Stimulated activated CD4-positive, alpha-beta T cell treated with anti-CD3 and anti-CD28 coated beads, TNF-alpha, amount 100 ng/mL, for 1 hour (primary cell): ENCODE results near the gene ICAM2.
A peak's percentile ranks its signal among the peaks of the same experiment; 100 is the strongest.

Experiments used
- DNase-seq, 3 donors: peaks; one replicate each; pipeline ENCODE4 v3.0.0-alpha.2; 2020; ENCODE audit warnings: low read depth in 3 of 3, low spot score in 1 of 3

The ICAM2 gene

DNA sequence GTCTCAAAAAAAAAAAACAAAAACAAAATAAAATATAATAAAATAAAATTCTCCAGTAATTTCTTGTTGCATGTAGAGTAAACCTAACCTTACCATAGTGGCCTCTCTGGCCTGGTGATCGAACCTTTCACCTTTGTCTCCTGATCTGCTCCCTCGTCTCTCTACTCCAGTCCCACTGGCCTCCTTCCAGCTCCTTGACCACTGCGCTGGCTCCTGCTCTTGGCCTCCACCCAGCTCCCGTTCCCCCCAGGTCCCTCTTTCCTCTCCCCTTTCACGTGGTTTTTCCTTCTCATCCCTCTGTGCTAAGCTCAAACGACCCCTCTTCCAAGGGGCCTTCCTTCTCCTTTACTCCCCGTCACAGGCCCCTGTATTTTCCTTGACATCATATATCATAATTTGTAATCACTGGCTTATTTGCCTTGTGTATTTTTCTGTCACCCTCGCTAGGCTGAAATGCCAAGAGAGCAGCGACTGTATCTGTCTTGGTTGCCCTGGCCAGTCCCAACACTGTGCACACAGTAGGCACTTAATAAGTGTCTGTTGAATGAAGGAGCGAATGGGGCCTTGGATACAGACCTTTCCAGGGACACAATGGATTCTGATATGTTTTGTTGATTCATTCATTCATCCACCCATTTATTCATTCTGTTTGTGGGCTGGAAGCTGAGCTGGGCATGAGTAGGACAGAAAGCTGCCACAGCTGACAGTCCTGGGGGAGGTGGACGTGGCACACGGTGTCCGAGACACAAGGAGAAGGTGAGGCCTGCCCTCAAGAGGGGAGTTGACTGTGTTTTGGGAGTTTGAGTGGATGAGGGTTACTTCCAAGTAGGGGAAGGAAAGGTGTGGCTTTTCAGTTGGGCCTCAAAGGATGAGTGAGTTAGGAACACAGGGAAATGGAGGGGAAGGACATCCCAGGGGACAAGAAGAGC lies 41.9 kb downstream of the ICAM2 start:
- no peak for DNase-seq

- DNase-seq, result no peak
These were observed 43.7 kb downstream of the ICAM2 start for GRCh38 chr17:63976702-63977101.

DNA sequence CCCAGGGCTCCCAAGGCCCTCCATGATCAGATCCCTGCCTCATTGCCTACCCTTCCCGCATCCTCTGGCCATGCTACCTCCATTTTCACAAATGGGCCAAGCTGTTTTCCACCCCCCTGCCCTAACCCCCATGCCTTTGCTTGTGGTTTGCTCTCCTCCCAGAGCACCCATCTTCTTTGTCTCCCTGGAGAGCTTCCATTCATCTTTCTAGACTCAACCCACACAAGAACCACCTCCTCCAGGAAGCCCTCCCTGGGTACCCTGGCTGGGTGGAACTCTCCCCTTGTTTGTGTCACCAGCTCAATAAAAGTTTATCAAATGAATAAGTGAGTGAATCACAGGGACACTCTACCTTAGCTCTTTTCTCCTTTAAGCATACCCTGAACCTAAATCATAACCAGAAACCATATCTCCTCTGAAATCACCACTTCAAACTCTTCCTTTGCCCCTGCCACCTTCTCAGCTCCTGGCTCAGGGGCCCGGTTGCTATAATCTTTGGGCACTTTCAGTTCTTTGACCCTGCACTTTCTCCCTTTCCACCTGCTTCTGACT lies 44.8 kb downstream of the ICAM2 start:
- DNase-seq, result no peak

DNA sequence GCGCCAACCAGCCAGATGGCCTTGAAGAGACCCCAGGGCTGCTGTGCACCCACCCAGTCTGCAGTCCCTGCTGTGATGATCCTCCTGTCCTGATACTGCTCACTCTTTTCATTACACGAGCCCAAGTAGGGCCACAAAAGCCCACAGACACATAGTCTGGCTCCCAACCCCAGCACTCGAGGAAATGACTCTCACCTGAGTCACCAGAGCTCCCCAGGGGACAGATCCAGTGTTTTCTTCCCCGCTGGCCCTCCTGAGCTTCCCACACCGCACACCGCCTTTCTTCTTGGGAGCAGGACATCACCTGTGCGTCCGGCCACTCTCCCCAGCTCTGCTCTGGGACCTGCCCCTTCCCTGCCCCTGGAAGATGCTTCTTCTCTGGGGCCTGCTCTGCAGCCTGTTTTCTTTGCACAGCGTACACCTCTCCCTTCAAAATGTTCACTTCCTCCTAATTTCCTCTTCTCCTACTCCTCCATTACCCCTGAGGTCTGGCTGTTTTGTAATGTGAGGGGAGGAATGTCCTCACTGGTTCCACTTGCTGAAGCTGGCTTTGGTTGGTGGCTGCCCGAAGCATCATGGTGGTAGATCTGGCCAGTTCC lies 45.7 kb downstream of the ICAM2 start:
- DNase-seq, result no peak

DNA sequence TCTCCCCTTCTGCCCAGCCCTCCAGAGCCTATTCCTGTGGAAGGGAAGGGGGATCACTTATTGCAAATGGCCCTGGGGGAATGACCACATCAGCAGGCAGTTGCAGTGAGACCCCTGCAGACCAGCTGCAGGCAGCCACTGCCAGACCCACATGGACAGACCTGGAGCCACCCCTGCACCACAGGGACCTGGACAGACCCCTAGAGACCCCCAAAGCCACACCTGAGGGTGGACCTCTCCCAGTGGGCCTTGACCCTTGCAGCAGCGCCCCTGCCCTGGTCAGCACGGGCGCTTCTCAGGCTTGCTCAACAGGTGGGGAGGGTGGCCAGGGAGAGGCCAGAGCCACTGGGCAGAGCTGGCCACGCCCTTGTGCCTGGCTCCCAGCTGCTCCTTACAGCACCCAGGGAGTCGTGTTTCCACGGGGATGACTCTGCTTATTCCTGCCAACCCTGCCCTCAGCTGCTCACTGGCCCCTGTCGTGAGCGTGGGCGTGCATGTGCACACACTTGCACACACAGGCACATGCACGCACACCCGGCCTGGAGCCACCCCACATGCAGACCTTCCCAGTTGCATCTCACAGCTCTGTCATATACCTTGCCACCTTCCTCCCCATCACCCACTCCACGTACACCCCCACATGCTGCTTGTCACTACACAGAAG lies 46.4 kb downstream of the ICAM2 start:
- no peak for DNase-seq

DNA sequence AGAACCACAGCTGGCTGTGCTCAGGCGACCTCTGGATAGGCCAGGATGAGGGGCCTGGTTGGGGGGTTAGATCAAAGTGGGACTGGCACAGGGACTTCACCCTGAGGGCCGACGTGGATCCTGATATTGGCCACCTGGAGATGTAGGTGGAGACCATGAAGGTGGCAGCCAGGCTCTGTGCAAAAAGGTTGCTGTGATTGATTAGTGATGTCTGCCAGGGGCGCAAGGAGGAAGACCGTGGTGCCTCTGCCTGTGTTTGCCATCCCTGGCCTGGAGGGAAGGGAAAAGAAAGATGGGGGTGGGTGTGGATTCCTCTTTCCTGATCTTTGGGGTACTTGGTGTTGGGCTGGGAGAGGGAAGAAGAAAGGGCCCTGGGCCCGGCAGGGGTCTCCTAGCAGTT lies 47.2 kb downstream of the ICAM2 start:
- DNase-seq, result no peak

- DNase-seq, result no peak
These were observed 47.6 kb downstream of the ICAM2 start, which contains the start of gene SCN4A for GRCh38 chr17:63972796-63973195. TSS of gene SCN4A (minus strand) at chr17:63972918. CDS start at chr17:63972841, 77 bp downstream.

GRCh38 chr17:63969278-63969677 lies 51.2 kb downstream of the ICAM2 start:
- DNase-seq, result no peak

DNA sequence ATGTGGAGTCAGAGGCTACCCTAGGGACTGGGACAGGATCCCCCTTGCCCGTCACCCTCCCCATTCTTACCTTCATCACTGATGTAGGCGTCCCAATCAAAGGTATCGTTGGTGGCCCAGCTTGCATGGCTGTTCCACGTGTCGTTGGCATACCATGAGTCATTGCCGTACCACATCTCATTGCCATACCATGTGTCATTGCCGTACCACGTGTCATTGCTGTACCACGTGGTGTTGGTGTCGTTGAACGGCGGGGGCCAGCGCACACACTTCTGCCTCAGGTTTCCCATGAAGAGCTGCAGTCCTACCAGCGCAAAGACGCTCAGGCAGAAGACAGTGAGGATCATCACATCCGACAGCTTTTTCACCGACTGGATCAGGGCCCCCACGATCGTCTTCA lies 52.5 kb downstream of the ICAM2 start:
- no peak for DNase-seq

GRCh38 chr17:63966646-63967264 lies 53.7 kb downstream of the ICAM2 start:
- no peak for DNase-seq

DNA sequence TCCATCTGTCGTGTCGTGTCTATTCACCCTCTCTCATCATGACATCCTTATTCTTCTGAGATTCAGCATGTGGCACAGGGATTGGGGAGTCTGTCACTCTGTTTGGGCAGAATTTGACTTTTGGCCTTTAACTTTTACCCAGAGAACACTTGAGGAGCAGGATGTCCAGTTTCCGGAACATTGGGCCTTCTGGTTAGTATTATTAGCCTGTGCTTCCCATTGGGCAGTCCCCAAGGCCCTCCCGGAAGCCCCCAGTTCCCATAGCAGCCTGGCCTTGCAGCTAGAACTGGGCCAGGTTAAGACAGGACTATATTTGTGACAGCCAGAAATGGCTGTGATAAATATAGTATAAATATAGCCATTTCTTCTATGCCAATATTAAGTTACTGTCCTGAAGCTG lies 57.3 kb downstream of the ICAM2 start:
- no peak for DNase-seq

- DNase-seq, result no peak
These were observed 58.1 kb downstream of the ICAM2 start for GRCh38 chr17:63962298-63962744.

DNA sequence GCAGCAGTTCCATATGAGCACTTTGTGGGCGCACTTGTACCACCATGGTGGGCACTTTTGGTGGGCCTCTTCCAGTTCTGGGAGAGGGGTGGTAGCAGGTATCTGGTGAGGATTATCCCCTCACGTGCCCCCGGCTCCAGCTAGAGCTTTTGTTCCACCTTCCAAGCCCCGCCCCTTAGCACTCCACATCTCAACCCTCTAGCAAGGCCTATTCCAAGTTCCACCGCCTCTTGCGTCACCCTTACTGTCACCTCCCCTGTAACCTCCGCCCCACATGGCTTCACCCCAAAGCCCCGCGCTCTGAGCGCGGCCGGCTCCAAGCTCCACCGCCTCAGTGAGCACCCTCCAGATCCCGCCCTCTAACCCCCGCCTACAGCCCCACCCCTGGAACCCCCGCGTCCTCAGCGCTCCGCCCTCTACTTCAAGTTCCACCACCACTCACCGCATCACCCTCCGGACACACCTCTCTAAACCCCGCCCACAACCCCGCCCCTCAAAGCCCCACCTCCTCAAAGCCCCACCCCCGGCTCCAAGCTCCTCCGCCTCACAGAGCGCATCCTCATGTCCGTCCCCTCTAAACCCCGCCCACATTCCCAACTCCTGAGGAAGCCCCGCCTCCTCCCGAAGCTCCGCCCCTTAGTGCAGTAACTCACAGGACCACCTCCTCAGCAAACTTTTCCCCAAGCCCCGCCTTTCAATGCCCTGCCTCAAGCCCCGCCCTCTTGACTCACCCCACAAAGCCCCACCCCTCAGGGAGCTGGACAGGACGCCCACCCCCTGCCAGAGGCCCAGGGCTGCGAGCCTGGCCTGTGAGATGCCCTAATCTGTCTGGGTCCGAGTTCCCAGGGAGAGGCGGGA lies 58.8 kb downstream of the ICAM2 start:
- peak in 1 of 3 donors; percentile 18 for DNase-seq

DNA sequence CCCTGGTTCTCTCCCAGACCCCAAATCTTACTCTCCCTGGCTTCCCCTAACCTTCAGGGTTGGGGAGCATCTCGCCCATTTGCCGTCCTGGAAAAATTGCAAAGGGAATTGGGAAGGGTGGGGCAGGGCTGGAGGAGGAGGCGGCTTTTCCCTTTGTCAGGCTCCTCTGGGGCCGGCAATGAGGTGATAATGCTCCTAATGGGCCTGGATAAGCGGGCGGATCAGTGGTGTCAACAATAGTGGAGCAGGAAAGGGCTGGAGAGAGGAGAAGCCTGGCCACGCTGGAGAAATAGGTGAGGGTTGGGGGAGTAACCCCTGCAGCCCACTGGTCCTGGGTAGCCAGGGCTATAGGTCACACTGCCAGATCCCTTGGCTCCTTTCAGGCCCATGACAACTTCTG lies 60.0 kb downstream of the ICAM2 start:
- DNase-seq, result no peak

DNA sequence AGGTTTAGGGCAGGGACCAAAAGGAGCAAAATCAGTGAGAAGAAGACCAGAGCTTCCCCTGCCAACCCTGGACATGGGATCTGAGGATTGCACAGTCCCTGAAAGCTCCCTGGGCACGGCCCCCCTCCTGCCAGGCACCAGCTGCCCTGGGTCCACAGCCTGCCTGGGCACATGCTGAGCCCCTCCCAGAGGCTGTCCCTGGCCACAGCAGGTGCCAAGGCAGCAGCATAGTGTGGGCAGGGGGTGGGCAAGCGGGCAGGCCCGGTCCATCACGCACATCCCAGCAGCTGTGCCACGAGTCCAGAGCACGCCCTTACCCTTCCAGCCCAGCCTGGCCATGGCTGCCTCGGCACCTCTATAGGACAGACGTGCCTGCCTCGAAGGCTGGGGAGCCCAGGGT lies 60.4 kb downstream of the ICAM2 start:
- DNase-seq, result no peak

GRCh38 chr17:63956296-63956920 lies 64.0 kb downstream of the ICAM2 start:
- no peak for DNase-seq

- DNase-seq, result no peak
These were observed 64.6 kb downstream of the ICAM2 start for GRCh38 chr17:63955791-63956190.

DNA sequence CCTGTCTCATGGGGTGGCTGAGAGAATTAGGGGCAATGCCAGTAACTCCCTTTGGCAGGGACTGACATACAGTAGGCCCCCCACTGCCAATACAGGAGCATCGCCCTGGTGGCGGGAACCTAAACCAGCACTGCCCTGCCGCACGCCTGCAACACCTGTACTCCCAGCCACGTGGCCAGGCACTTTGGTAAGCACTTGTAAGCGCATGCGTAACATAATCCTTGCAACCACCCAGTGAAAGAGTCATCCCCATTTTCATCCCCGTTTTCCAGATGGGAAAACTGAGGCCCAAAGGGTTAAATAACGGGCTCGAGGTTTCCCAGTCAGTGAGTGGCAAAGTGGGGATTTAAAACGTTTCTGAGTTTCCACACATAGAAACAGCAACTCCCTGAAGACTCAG lies 65.2 kb downstream of the ICAM2 start:
- DNase-seq, result no peak

DNA sequence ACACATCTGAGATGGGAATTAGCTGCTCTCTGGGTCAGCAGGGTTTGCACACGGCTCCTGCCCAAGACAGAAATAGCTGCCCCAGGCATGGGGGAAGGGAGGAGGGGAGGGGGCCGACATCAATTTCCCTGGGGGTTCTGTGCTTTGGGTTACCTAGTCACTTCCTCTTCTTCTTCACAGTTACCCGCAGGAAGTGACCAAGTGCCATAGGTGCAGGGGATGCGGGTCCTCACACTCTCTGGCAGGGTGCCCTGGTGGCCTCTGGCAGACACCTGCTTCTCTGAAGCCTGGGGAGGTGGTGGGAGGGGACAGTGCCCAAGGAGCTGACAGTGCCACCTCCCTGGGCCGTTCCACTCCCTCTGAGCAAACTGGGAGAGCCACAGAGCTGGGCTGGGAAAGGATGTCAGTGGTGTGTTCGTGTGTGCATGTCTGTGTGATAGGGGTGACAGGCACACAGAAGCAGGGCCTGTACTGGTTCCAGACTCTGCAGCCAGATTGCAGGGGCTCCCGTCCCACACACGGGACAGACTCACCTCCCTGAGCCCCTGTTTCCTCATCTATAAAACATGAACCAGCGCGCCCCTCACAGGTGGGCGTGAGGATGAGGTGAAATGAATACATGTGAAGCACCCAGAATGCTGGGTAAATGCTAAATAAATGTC lies 65.9 kb downstream of the ICAM2 start:
- no peak for DNase-seq
